ENCODE data around the gene MS4A4A.

The MS4A4A gene

DNA sequence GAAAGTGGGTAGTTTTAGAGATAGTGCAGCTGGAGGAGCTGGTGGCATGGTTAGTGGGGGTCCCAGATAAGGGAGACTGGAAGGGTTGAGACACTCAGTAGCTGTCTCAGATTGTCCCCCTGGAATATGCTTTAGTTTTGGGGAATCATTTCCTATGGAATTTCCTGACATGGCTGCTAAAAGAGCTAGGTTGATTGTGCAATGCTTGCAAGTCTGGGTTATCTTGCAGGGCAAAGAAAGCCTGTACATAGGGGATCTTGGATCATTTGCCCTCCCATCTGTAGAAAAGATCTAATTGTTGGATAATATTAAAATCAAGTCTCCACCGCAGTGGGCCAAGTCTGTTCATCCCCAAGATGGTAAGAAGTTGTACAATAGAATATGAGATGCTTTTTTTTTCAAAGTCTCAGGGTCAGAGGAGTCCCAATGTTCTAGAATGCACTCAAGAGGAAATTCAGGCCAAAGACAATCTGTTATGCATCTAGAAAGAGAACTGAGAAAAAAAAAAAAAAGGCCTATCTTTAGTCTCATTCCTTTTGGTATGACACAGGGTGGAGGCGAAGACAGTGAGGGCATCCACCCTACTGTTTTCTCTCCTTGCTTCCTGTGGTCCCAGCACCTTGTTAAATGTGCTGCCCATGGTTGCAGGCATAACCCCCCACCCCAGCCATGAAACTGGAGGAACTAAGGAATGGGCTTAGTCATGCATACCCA lies 66.8 kb downstream of the MS4A4A start:
- no peak for DNase-seq (ENCODE audit: low read depth)
- H3K4me3 ChIP-seq (ENCODE audit: low read length), result no peak overlapping the region
- TF ChIP-seq, protein P1, sequence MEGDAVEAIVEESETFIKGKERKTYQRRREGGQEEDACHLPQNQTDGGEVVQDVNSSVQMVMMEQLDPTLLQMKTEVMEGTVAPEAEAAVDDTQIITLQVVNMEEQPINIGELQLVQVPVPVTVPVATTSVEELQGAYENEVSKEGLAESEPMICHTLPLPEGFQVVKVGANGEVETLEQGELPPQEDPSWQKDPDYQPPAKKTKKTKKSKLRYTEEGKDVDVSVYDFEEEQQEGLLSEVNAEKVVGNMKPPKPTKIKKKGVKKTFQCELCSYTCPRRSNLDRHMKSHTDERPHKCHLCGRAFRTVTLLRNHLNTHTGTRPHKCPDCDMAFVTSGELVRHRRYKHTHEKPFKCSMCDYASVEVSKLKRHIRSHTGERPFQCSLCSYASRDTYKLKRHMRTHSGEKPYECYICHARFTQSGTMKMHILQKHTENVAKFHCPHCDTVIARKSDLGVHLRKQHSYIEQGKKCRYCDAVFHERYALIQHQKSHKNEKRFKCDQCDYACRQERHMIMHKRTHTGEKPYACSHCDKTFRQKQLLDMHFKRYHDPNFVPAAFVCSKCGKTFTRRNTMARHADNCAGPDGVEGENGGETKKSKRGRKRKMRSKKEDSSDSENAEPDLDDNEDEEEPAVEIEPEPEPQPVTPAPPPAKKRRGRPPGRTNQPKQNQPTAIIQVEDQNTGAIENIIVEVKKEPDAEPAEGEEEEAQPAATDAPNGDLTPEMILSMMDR (conservative IDR thresholded peaks at IDR 0.05; ENCODE audit: low read depth, low read length), result no peak

GRCh38 chr11:60348116-60348515 lies 67.7 kb downstream of the MS4A4A start:
- TF ChIP-seq, protein P1 (conservative IDR thresholded peaks at IDR 0.05; ENCODE audit: low read depth, low read length), result no peak
- no peak overlapping the region for H3K4me3 ChIP-seq (ENCODE audit: low read length)
- no peak for DNase-seq (ENCODE audit: low read depth)

GRCh38 chr11:60349990-60350389 lies 69.5 kb downstream of the MS4A4A start:
- TF ChIP-seq, protein P1 (conservative IDR thresholded peaks at IDR 0.05; ENCODE audit: low read depth, low read length), result no peak
- DNase-seq (ENCODE audit: low read depth), result no peak
- H3K4me3 ChIP-seq (ENCODE audit: low read length), result no peak overlapping the region

DNA sequence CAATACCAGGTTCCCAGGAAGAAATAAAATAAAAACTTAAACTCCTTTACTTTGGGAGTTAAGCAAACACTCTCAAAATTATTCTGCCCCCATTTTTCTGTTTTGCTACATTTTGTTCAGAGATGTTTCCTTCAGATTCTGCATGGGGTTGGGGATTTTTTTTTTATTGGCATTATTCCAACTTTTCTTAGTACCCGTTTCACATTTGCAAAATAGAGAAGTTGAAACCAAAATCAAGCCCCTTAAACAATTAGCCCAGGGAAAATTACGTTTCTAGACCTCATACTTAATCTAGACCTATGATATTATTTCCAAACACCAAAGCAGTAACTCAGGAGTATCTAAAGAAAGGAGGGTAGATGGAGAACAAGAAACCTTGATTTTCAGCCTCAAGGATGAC lies 77.3 kb downstream of the MS4A4A start:
- no peak for DNase-seq (ENCODE audit: low read depth)
- TF ChIP-seq, protein P1 (conservative IDR thresholded peaks at IDR 0.05; ENCODE audit: low read depth, low read length), result no peak
- no peak overlapping the region for H3K4me3 ChIP-seq (ENCODE audit: low read length)
